NCI-H1048 (cell line): ENCODE data around the gene ANKRD18A.

Source experiments
- DNase-seq: peaks from one replicate; lab custom pipeline; 2025; lab: John Stamatoyannopoulos, UW

ANKRD18A gene

DNA sequence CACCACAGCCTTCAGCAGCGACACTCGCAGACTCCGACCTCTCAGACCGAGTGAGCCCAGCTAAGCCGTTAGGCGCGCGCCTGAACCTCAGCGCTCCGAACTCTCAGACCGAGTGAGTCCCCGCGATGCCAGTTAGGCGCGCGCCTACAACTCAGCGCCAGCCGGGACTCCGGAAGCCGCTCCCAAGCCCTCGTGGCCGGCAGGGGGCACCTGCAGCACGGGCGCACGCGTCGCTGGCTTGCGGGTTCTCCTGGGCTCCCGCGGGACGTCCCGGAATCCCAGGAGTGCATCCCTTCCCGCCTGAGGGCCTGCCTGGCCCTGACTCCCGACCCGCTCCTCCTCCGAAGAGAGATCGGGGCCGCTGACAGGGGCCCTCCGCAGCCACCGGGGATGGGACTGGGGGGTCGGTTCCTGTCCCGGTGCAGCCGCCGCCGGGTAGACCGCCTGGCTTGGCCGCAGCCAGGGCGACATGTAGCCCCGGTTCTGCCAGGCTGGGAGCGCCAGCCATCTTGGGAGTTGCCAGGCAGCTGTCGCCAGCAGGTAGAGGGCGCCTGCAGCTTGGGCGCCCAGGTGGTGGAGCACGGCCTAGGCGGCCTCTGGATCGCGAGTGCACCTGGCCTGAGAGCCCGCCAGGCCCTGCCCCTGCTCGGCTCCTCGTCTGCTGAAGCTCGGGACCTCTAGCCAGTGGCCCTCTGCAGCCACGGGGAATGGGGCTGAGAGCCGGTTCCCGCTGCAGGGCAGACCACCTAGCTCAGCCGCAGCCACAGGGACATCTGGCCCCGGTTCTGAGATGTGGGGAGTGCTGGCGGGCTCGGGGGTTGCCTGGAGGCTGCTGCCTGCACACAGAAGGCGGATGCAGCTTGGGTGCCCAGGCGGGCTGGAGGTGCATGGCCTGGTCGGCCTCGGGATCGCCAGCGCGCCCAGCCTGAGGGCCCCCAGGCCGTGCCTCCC is at the start of gene ANKRD18A:
TSS of gene ANKRD18A (minus strand) at position 114 of the 951 bp plus-strand sequence. CDS start 311 bp downstream, outside the sequence.
- DNase-seq, result peak; percentile 56

DNA sequence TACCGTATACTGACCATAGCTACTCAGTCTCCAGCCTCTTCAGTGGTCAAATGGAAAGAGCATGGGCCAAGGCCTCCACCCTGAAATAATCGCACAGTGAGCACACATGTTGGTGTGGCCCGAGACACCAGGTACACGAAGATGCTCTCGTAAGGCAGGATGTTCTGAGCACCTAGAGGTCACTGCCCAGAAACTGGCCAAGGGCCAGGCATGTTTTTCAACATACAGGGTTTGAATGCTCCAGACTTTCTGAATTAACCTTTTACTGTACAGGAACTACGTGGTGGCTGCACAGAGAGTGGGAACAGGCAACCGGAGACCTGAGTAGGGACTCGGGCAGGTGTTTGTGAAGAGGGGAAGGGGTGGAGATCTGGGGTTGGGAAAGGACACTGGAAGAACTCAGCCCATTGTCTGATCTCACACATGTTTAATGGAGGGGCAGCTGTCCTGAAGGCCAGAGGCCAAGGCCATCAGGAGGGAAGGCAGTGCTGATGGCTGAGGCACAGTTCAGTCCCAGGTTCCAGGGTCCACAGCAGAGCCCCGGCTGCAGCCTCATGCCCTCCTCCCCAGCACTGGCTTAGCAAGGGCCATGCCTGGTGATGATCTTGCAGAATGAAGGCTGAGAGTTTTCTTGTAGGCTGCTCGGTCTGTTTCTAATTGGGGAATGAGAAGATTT is 48.5 kb upstream of the ANKRD18A start:
- DNase-seq, result no peak

DNA sequence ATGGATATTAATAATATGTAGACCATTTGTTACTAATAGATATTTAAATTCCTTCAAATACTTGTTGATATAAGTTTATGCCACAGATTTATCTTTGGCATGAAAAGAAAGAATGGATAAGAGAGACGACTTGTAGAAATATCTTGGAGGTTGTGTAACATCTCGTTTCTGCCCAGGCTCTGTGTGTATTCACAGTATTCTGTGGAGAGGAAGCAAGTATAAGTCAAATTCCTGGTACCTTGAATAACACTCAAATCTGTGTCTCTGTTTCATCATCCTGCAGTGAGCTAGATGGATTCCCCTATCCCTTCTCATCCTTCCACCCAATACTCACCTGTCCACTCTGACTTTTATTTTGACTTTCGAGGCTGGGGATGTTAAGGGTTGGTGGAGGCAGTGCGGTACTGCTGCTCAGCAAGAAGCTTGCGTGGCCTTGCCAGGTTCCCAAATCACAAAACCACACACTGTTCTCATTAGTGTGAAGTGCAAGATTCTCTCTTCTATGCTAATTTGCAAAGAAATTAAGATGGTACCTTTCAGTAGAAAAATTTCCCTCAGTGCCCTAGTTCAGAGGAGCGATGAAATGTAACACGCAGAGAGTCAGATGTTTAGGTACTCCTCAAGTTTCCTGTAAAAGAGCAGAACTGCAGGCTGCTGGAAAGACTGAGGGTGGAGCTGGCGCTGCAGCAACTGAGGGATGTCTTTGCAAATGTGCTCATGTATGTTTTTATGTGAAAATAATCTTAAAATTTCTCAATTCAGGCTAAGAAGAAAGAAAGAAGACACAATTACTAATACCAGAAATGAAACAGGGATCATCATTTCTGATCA is 42.6 kb upstream of the ANKRD18A start:
- DNase-seq, result no peak

DNA sequence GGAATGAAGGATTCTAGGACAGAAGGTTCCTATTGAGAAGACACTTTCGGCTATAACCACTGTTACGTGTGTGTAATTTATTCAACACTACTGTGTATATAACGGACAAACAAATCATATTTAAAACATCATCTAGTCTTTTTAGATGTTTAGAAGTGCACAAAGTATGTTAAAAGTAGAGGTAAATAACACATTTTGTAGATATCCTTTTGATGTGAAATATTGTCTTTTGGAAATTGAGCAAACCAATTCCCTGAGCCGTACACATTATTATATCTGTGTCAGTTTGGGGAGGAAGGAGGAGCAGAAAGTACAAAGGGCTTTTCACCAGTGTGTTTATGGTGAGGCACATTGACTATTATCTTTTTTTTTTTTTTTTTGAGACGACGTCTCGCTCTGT is 39.1 kb upstream of the ANKRD18A start:
- no peak for DNase-seq

DNA sequence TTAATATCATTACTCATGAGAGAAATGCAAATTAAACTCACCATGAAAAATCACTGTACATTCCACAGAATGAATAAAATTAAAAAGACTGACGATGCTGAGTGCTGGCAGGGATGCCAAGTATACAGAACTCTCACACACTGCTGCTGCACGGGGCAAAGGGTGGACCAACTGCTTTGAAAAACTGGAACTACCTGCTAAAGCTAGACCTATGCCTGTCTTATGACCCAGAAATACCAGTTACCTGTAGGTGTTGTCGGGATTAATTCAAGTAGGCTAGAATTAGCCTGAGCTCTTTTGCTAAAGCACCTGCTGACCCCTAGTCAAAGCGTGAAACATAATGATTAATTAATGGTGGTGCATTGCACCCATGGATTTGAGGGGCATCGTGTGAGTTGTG is 36.5 kb upstream of the ANKRD18A start:
- DNase-seq, result no peak

- DNase-seq, result no peak
Observed at GRCh38 chr9:38652486-38652885, 32.1 kb upstream of the ANKRD18A start.

DNA sequence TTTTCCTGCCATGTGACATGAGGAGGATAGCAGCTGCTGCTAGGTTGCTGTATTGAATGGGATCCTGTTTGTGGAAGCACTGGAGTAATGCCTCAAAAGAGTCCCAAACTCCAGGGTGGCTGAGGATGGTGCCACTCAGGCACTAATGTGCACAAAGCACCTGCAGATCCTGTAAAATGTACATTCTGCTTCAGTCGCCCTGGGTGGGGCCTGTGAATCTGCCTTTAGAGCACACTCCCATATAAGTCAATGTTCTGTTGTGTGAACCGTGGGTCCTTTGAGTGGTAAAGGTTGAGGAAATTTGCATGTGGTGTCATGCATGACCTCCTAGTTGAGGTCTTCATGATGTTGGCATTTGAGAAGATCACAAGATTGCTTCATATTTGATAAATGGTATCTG is 31.6 kb upstream of the ANKRD18A start:
- DNase-seq, result no peak

GRCh38 chr9:38651400-38652042 is 31.1 kb upstream of the ANKRD18A start:
- DNase-seq, result no peak

GRCh38 chr9:38650564-38650963 is 30.2 kb upstream of the ANKRD18A start:
- DNase-seq, result no peak

GRCh38 chr9:38649731-38650363 is 29.5 kb upstream of the ANKRD18A start:
- no peak for DNase-seq

DNA sequence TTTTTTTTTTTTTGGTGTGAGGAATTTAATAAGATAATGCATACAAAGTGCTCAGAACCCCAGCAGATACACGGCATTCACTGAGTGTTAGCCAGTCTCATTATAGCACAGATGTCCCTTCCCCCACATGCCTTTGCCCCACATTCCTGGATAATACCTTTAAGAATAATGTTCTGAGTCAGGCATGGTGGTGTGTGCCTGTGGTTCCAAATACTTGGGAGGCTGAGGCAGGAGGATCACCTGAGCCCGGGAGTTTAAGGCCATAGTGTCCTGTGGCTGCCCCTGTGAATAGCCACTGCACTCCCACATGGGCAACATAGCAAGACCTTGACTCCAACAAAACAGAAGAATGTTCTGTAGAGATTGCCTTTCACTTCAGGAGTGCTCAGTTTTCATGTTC is 24.2 kb upstream of the ANKRD18A start:
- no peak for DNase-seq

DNA sequence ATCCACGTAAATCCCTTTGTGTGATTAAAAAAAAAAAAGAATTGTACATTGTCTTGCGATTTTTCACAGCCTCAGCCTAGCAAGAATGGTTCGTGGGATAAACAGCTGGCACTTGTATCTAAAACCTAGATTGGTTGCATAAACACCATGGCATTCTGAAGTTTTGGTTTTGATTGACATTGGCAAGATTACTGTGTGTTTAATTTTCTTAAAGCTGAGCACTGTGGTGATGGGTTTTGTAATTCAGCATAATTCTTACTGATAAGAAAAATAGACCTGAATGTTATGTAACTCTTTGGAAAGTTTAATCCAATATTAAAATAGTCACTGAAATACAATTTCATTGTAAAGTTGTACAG is 23.4 kb upstream of the ANKRD18A start:
- DNase-seq, result no peak

GRCh38 chr9:38642951-38643814 is 22.8 kb upstream of the ANKRD18A start:
- DNase-seq, result no peak

DNA sequence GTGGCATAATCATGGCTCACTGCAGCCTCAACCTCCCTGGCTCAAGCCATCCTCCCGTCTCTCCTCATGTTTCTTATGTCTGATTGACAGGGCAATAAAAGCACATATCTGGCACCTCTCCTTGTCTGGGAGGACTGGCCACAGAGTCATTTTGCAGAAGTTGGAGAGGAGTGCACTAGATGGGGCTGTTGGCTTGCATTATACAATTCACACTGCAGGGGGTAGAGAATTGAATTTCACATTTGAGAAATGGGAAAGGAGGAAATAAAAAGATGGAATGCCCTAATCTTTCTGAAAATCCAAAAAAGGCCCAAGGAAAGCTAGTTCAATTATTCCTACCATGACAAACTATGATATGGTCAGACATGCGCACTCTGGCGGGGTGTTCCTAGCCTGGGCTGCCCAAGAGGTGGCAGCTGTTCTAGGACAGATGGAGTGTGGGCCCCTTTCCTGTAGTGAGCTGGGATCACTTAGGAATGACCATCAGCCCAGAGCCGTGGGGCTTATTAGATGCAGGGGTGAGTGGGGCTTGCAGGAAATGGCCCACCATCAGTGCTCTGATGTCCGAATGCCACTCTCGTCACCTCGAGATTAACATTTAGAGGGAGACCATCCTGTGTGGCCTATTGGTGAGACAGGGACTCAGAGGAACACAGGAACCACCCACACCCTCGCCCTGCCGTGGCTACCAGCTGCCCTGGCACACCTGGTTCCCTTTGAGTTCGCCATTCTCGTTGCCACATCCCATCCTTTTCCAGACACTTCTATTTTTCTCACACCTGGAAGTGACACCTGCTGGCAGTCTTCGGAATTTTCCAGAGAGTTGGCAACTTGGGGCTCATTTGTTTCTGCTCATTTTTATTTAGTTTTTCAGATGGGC is 21.8 kb upstream of the ANKRD18A start:
- DNase-seq, result no peak

GRCh38 chr9:38641142-38641541 is 20.7 kb upstream of the ANKRD18A start:
- DNase-seq, result no peak

DNA sequence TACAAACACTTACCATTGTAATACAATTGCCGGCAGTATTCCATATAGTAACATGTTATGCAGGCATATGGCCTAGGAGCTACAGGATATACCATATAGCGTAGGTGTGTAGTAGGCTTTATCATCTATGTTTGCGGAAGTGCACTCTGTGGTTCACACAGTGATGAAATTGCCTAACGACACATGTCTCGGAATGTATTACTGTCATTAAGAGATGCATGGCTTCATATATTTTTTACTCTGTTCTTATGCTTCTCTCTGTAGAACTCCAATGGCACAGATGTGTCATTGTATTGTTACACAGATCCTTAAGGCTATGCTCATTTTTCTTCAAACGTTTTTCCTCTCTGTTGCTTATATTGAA is 19.2 kb upstream of the ANKRD18A start:
- DNase-seq, result no peak

- DNase-seq, result no peak
Observed at GRCh38 chr9:38638881-38639576, 18.6 kb upstream of the ANKRD18A start.

DNA sequence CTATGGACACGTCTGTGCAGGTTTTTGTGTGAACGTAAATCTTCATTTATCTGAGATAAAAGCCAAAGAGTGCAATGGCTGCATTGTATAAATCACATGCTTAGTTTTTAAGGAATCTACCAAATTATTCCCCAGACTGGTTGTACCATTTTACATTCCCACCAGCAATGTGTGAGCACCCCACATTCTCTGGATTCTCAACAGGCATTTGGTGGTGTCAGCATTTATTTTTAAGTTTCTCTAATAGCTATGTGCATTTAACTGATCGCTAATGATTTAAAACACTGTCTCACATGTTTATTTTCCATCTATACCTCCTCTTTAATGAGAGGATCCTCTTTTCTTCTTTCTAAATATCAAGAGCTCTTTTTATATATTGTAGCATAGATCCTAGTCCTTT is 13.9 kb upstream of the ANKRD18A start:
- no peak for DNase-seq

GRCh38 chr9:38629511-38629910 is 9.1 kb upstream of the ANKRD18A start:
- no peak for DNase-seq
